B cell (primary cell): ENCODE data around the gene HAO2. TPM values are rescaled to one million over a fixed set of nuclear protein-coding genes. Genes with fewer than 3 reads are reported as not detected.

Experiments
- ATAC-seq: fragments of 200-7000 bp; cut with Tn5 transposase; one replicate; pipeline ENCODE4 v1.10.0; 2021; ENCODE audit warnings: low read depth, mild to moderate bottlenecking, moderate number of reproducible peaks, moderate library complexity
- CTCF ChIA-PET: fragments of 350-600 bp; sonication (Branson Sonifier 250); formaldehyde crosslinking; loops from one replicate; lab custom pipeline; 2021; ENCODE audit warnings: antibody characterized with exemption, inconsistent platforms; lab: Charles Lee
- POLR2A ChIA-PET: fragments of 350-600 bp; sonication (Branson Sonifier 250); formaldehyde crosslinking; loops from one replicate; lab custom pipeline; 2021; ENCODE audit warnings: antibody characterized with exemption; lab: Charles Lee
- DNase-seq: peaks from one replicate; pipeline ENCODE4 v3.0.0; 2013
- H2AFZ ChIP-seq: 2 replicates; pipeline ENCODE4 v1.6.1; 2012; ENCODE audit warnings: mild to moderate bottlenecking, low read depth, low read length; ENCODE audit not compliant: insufficient read depth, poor library complexity, severe bottlenecking
- H3K27ac ChIP-seq, 2 donors: 1 replicate in 1 of 2; 2 replicates in 1 of 2; pipeline ENCODE4 v1.5.1; 2012 to 2013; ENCODE audit warnings: low read length in 2 of 2, mild to moderate bottlenecking in 2 of 2, moderate library complexity in 1 of 2
- H3K27me3 ChIP-seq, 4 experiments: fragments of 200-600 bp in 1 of 4; sonication (generic) in 1 of 4; replicated peaks in 1 of 4; 1 replicate in 2 of 4; 2 replicates in 2 of 4; pipeline versions ENCODE4 v1.6.1 to v1.7.0; 2013 to 2016; ENCODE audit warnings: low read length in 3 of 4, mild to moderate bottlenecking in 2 of 4, mixed read lengths in 1 of 4, moderate library complexity in 1 of 4; ENCODE audit not compliant: insufficient read depth in 4 of 4, control insufficient read depth in 3 of 4; ENCODE audit errors: control extremely low read depth in 1 of 4
- H3K36me3 ChIP-seq, 2 experiments: replicated peaks in 1 of 2; 1 replicate in 1 of 2; 2 replicates in 1 of 2; pipeline versions ENCODE4 v1.6.1 to v1.7.1; 2013; ENCODE audit warnings: low read length in 1 of 2; ENCODE audit not compliant: insufficient read depth in 2 of 2, control insufficient read depth in 1 of 2; ENCODE audit errors: control extremely low read depth in 1 of 2, extremely low read depth in 1 of 2
- H3K4me1 ChIP-seq, 2 donors: fragments of 200-600 bp in 1 of 2; sonication (generic) in 1 of 2; 1 replicate in 1 of 2; 2 replicates in 1 of 2; pipeline versions ENCODE4 v1.5.1 to v1.6.1; 2013 to 2017; ENCODE audit warnings: low read length in 2 of 2; ENCODE audit not compliant: control insufficient read depth in 2 of 2, insufficient read depth in 2 of 2
- H3K4me2 ChIP-seq: replicated peaks from 2 replicates; pipeline ENCODE3; 2012; ENCODE audit warnings: mild to moderate bottlenecking, low read depth, low read length; ENCODE audit not compliant: poor library complexity, severe bottlenecking
- H3K4me3 ChIP-seq, 5 experiments: fragments of 200-600 bp in 1 of 5; sonication (generic) in 1 of 5; 1 replicate in 3 of 5; 2 replicates in 2 of 5; pipeline versions ENCODE4 v1.5.1 to v1.7.0; 2011 to 2016; ENCODE audit warnings: low read length in 4 of 5, mild to moderate bottlenecking in 4 of 5, low read depth in 2 of 5, control low read depth in 1 of 5, moderate library complexity in 1 of 5; ENCODE audit not compliant: insufficient read depth in 1 of 5; ENCODE audit errors: control extremely low read depth in 1 of 5, extremely low read depth in 1 of 5
- H3K79me2 ChIP-seq: fragments of 200-600 bp; sonication (generic); one replicate; pipeline ENCODE4 v1.6.0; 2016; ENCODE audit warnings: low read length; ENCODE audit not compliant: control insufficient read depth, insufficient read depth
- H3K9ac ChIP-seq: fragments of 200-600 bp; sonication (generic); 2 replicates; pipeline ENCODE4 v1.6.1; 2017; ENCODE audit warnings: mild to moderate bottlenecking, low read length, moderate library complexity
- H3K9me3 ChIP-seq, 3 donors: one replicate each; pipeline versions ENCODE4 v1.6.1 to v1.7.1; 2013; ENCODE audit warnings: low read length in 2 of 3; ENCODE audit not compliant: control insufficient read depth in 2 of 3, insufficient read depth in 1 of 3; ENCODE audit errors: control extremely low read depth in 1 of 3
- H4K20me1 ChIP-seq: 2 replicates; pipeline ENCODE4 v1.6.0; 2012; ENCODE audit warnings: mild to moderate bottlenecking, low read length; ENCODE audit not compliant: insufficient read depth, control insufficient read depth, poor library complexity, severe bottlenecking
- H3K27ac Mint-ChIP-seq: one replicate; pipeline ENCODE4 v1.8.0; 2021; ENCODE audit warnings: mixed read lengths
- H3K27me3 Mint-ChIP-seq: one replicate; pipeline ENCODE4 v1.8.0; 2021; ENCODE audit warnings: mixed read lengths
- H3K4me1 Mint-ChIP-seq: one replicate; pipeline ENCODE4 v1.8.0; 2021; ENCODE audit warnings: mixed read lengths
- H3K4me3 Mint-ChIP-seq: one replicate; pipeline ENCODE4 v1.8.0; 2021; ENCODE audit warnings: mixed read lengths
- H3K9me3 Mint-ChIP-seq: one replicate; pipeline ENCODE4 v1.8.0; 2022; ENCODE audit warnings: mixed read lengths; ENCODE audit not compliant: insufficient read depth
- EZH2 ChIP-seq: IDR thresholded peaks from 2 replicates; pipeline ENCODE4 v1.6.1; 2012; ENCODE audit warnings: borderline replicate concordance, low read depth, mild to moderate bottlenecking, moderate library complexity, low read length; ENCODE audit not compliant: insufficient read depth, poor library complexity, severe bottlenecking
- WGBS: methylation state at CpG from one replicate; pipeline ENCODE4 v1.1.5; 2013; ENCODE audit warnings: missing lambda C conversion rate; ENCODE audit not compliant: insufficient coverage; 5-methylcytosine and 5-hydroxymethylcytosine counted together
- intact Hi-C: fragments of 100-400 bp; cut with micrococcal nuclease; formaldehyde crosslinking; loops from one replicate; pipeline ENCODE4 v1.10.0; 2022
- polyA plus RNA-seq: library from polyadenylated mRNA; depleted of rRNA; stranded (reverse); fragments of >200 nt; gene quantifications from 2 replicates; pipeline ENCODE4 v1.2.3, GENCODE V29; 2012
- total RNA-seq, 2 donors: library from RNA; stranded (reverse); fragments of 120-200 nt in 1 of 2; gene quantifications; 1 replicate in 1 of 2; 2 replicates in 1 of 2; pipeline versions ENCODE4 v1.2.3 to v1.2.4, GENCODE V29; 2013 to 2022
- TF ChIP-seq, protein P1 (sequence below): fragments of 200-600 bp; IDR thresholded peaks from one replicate; pipeline ENCODE4 v1.8.0; 2022; ENCODE audit warnings: antibody characterized with exemption, mild to moderate bottlenecking

The HAO2 gene
- total and polyA plus RNA-seq, 2 donors (not counting 1 experiment from before 2014, with no cell fraction given): not detected

DNA sequence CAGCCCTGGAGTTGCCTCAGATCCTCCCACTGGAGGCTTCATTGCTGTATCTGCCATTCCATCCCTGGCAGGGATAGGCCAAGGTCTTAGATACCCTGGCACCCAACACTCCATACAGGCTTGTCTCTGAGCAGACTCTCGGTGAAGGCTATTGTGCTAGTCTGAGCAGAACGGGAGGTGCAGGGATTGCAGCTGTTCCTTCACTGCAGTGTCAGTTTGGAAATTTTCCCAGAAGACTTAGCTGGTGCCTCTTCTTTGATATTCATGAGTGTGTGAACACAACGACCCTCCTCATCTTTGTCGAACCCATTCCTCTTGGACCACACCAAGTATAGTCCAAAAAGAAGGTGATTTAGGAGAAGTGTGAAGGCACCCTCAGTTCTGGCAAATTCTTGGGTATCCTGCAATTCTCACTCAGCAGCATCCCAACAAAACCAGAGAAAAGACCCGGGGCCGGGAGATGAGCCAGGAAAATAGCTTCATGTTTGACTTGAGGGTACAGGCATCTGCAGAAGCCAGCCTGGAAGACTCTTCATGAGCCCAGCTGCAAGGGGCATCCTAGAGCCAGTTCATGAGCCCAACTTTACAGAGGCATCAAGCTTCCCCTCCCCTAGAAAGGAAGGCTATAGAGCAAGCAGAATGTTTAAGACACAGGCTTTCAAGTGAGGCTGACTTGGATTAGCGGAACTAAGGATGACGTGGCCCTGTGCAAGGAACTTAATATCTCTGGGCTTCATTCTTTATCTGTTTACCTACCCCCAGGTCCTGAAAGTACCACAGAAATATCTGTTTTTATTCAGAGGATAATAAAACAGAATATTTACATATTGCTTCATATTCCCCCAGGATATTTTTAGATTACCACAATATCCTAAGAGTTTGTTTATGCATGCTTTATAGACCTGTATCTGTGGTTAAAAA is 38.8 kb upstream of the HAO2 start:
- Histone ChIP-seq H3K36me3 (no peaks in the 10 kb centered on the region), H4K20me1 (no peaks in the 10 kb centered on the region), H2AFZ (no peak overlapping the region), H3K4me3 (no peak overlapping the region), H3K27ac (no peak overlapping the region), H3K4me1 (peaks cover 5 to 9% of the 10 kb centered on the region in 2 donors), H3K9ac (no peak overlapping the region), H3K4me2 (no peak overlapping the region), H3K27me3 (peaks cover 0 to 6% (median 1%) of the 10 kb centered on the region in 4 experiments), H3K79me2 (no peaks in the 10 kb centered on the region), H3K9me3 (peaks cover 0 to 12% (median 0%) of the 10 kb centered on the region in 3 donors)
- WGBS: 91% methylated on average over 4 of the region's 8 CpGs
- ATAC-seq (no peak), DNase-seq (no peak)
- POLR2A ChIA-PET: no interaction called here
- no peak overlapping the region for H3K27ac Mint-ChIP-seq
- H3K9me3 Mint-ChIP-seq: no peaks in the 10 kb centered on the region
- CTCF ChIA-PET: interaction anchor here (1.5 kb wide), 1 partner anchor 12 kb away, joined by 4 read pairs; no protein-coding TSS in a partner anchor
- no peak overlapping the region for H3K4me3 Mint-ChIP-seq
- TF ChIP-seq EZH2: no peak
- TF ChIP-seq, protein P1, sequence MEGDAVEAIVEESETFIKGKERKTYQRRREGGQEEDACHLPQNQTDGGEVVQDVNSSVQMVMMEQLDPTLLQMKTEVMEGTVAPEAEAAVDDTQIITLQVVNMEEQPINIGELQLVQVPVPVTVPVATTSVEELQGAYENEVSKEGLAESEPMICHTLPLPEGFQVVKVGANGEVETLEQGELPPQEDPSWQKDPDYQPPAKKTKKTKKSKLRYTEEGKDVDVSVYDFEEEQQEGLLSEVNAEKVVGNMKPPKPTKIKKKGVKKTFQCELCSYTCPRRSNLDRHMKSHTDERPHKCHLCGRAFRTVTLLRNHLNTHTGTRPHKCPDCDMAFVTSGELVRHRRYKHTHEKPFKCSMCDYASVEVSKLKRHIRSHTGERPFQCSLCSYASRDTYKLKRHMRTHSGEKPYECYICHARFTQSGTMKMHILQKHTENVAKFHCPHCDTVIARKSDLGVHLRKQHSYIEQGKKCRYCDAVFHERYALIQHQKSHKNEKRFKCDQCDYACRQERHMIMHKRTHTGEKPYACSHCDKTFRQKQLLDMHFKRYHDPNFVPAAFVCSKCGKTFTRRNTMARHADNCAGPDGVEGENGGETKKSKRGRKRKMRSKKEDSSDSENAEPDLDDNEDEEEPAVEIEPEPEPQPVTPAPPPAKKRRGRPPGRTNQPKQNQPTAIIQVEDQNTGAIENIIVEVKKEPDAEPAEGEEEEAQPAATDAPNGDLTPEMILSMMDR: no peak
- H3K4me1 Mint-ChIP-seq: peaks cover 14% of the 10 kb centered on the region
- intact Hi-C loops: no loop called here
- peaks cover 3% of the 10 kb centered on the region for H3K27me3 Mint-ChIP-seq
